Activated T-cell treated with anti-CD3 and anti-CD28 coated beads, Interleukin-2, amount 50 U/mL, for 24 hours (primary cell): ENCODE results near the gene GLIPR2.

ENCODE experiments used
- DNase-seq: peaks from one replicate; pipeline ENCODE4 v3.0.0-alpha.2; 2020
- H3K27ac Mint-ChIP-seq: 2 replicates; pipeline ENCODE4 v1.8.0; 2020; ENCODE audit warnings: mild to moderate bottlenecking, mixed read lengths
- H3K27me3 Mint-ChIP-seq: 2 replicates; pipeline ENCODE4 v1.8.0; 2020; ENCODE audit warnings: mixed read lengths
- H3K36me3 Mint-ChIP-seq: 2 replicates; pipeline ENCODE4 v1.8.0; 2020; ENCODE audit warnings: low read depth, mixed read lengths
- H3K4me1 Mint-ChIP-seq: 2 replicates; pipeline ENCODE4 v1.8.0; 2020; ENCODE audit warnings: low read depth, mixed read lengths
- H3K4me3 Mint-ChIP-seq: 2 replicates; pipeline ENCODE4 v1.8.0; 2020; ENCODE audit warnings: mild to moderate bottlenecking, moderate library complexity, mixed read lengths
- H3K9me3 Mint-ChIP-seq: 2 replicates; pipeline ENCODE4 v1.8.0; 2020; ENCODE audit warnings: mixed read lengths

Gene GLIPR2

DNA sequence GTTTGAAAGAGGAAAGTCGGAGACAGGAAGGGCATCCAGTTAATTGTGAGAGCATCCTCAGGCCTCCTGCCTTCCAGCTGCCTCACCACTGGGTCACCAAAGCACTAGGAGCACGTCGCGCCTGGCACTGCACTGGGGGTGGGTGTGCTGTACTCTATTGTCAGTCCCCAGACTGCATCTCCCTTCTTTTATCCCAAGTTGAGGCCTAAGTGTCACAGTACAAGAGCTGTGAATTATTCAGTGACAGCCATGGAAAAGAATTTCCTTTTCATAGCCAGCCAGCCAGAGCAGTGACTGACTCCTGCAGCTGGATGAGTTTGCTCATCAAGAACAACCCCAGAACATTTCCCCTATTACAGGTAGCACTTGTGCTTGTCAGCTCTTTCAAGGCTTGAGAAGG, 70.5 kb downstream of the GLIPR2 start:
- no peaks in the 10 kb centered on the region for H3K27me3 Mint-ChIP-seq
- DNase-seq, result no peak
- H3K27ac Mint-ChIP-seq, result peak overlapping the region; percentile 93
- peaks cover 100% of the 10 kb centered on the region for H3K36me3 Mint-ChIP-seq
- H3K4me1 Mint-ChIP-seq, result peaks cover 48% of the 10 kb centered on the region
- H3K9me3 Mint-ChIP-seq, result no peaks in the 10 kb centered on the region
- H3K4me3 Mint-ChIP-seq, result no peak overlapping the region

DNA sequence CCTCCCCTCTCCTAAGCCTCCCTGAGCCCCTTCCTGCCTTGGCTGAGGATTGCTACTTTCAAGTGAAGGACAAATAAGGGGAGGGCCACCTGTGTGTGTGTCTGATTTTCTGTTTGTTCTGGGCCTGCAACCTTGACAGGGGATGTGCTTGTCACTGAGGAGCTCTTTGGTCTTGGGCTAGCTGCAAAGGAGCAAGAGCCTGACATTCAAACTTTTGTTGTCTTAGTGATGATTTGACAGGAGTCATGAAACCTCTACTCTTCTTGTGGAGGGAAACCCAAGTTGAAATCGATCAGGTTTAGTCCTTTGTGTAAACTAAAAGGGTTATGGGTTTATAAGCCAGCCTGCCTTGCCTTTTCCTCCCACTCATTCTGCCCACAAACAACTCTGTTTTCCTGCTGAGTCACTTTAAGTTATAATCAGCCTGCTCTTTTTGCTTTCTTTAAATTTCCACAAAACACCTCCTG, 71.0 kb downstream of the GLIPR2 start:
- H3K4me3 Mint-ChIP-seq, result peak overlapping the region; percentile 13
- H3K27me3 Mint-ChIP-seq, result no peaks in the 10 kb centered on the region
- DNase-seq, result no peak
- peaks cover 100% of the 10 kb centered on the region for H3K36me3 Mint-ChIP-seq
- H3K27ac Mint-ChIP-seq, result peak overlapping the region; percentile 93
- peaks cover 48% of the 10 kb centered on the region for H3K4me1 Mint-ChIP-seq
- H3K9me3 Mint-ChIP-seq, result no peaks in the 10 kb centered on the region

DNA sequence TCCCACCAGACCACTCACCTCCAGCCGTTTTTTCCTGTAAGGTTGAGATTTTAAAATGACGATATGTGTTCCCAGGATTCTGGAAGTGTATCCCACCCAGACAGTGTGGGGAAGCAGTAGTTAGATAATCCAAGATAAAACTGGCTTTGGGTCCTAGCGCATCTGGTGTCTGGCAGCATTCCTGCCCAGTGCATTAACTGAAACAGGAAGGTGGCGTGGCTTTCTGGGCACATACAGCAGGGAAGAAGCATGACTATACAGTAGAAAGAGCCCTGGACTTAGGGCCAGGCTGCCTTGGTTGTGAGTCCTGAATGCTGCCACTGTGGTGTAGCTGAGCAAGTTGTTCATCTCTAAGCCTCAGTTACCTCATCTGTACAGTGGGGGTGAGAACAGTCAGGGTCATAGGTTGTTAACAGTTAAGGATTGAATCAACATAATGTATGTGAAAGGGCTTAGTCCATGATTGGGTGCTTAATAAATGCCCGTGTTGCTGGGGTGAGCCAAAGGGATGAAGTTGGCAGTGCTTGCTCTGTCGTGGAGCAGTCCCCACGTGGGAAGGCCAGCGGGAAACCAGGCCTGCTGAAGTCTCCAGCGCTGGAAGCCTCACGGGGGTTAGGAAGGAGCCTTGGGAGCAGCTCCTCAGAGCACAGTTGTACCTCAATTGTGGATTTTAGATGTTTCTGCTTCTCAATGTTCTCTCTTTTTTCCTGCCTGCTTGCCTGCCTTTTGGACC, 72.2 kb downstream of the GLIPR2 start:
- Mint-ChIP-seq H3K27me3 (no peaks in the 10 kb centered on the region), H3K36me3 (peaks cover 100% of the 10 kb centered on the region), H3K4me3 (no peak overlapping the region), H3K4me1 (peaks cover 58% of the 10 kb centered on the region), H3K9me3 (no peaks in the 10 kb centered on the region), H3K27ac (peak overlapping the region; percentile 93)
- DNase-seq, result no peak

DNA sequence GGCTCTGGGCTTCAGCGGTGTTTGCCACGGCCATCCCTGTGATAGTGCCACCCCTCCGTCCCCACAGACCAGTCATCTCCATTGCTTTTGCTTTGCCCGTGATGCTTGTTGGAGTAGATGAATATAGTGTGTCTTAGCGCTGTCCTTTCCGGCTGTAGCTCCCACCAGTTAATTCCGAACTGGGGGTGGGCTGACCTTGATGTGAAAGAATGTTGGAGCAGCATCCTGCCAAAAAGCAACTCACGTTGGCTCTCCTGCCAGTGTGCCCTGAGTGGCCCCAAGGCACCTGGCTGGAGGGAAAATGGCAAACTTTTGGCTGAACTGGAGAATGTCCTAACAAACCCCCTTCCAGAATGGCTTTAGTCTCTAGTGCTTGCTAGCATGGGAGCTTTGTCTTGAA, 74.2 kb downstream of the GLIPR2 start:
- H3K4me3 Mint-ChIP-seq, result no peak overlapping the region
- H3K4me1 Mint-ChIP-seq, result peaks cover 67% of the 10 kb centered on the region
- peaks cover 100% of the 10 kb centered on the region for H3K36me3 Mint-ChIP-seq
- no peak for DNase-seq
- H3K27me3 Mint-ChIP-seq, result no peaks in the 10 kb centered on the region
- H3K9me3 Mint-ChIP-seq, result no peaks in the 10 kb centered on the region
- no peak overlapping the region for H3K27ac Mint-ChIP-seq

DNA sequence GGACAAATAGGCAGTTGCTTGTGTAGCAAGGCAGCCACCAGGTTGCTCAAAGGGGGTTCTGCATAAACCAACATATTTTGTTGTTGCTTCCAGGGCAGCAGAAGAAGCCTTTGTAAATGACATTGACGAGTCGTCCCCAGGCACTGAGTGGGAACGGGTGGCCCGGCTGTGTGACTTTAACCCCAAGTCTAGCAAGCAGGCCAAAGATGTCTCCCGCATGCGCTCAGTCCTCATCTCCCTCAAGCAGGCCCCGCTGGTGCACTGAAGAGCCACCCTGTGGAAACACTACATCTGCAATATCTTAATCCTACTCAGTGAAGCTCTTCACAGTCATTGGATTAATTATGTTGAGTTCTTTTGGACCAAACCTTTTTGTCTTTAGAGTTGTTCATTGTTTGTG, 75.0 kb downstream of the GLIPR2 start:
- H3K36me3 Mint-ChIP-seq, result peaks cover 98% of the 10 kb centered on the region
- H3K9me3 Mint-ChIP-seq, result no peaks in the 10 kb centered on the region
- H3K4me3 Mint-ChIP-seq, result no peak overlapping the region
- peak overlapping the region; percentile 39 for H3K27ac Mint-ChIP-seq
- peaks cover 64% of the 10 kb centered on the region for H3K4me1 Mint-ChIP-seq
- no peak for DNase-seq
- no peaks in the 10 kb centered on the region for H3K27me3 Mint-ChIP-seq

DNA sequence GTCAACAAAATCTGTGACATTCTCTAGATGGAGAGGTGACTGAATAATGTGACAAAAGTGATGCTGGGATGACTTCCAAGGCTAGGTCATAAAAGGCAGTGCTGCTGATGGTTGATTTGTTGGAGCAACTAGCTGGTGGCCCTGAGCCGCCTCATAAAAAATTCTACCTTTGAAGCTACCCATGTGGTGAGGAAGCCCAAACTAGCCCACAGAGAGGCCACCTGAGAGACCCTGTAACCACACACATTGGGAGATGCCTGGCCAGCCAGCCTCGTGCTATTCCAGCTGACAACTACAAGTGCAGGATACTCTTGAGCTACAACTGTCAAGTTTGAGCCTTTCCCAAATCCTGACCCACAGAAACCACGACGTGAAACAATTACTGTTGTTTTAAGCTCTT, 76.9 kb downstream of the GLIPR2 start:
- no peaks in the 10 kb centered on the region for H3K9me3 Mint-ChIP-seq
- no peaks in the 10 kb centered on the region for H3K27me3 Mint-ChIP-seq
- no peak overlapping the region for H3K4me3 Mint-ChIP-seq
- H3K36me3 Mint-ChIP-seq, result peaks cover 97% of the 10 kb centered on the region
- no peak for DNase-seq
- H3K27ac Mint-ChIP-seq, result peak overlapping the region; percentile 72
- H3K4me1 Mint-ChIP-seq, result peaks cover 60% of the 10 kb centered on the region
